Gastrocnemius medialis (tissue), 4 donors: Measurements from ENCODE around the gene WFS1.
A peak's percentile ranks its signal among the peaks of the same experiment; 100 is the strongest.

Source experiments
- POLR2A ChIP-seq, 2 donors: fragments of 450-650 bp; IDR thresholded peaks; one replicate each; pipeline ENCODE4 v1.6.1; 2017; ENCODE audit warnings: antibody characterized with exemption in 2 of 2, mild to moderate bottlenecking in 2 of 2, moderate library complexity in 2 of 2
- TF ChIP-seq, protein P1 (sequence below), 5 experiments: fragments of 450-650 bp in 3 of 5; fragments of 200-600 bp in 2 of 5; sonication (generic) in 2 of 5; IDR thresholded peaks in 4 of 5; conservative IDR thresholded peaks in 1 of 5; 1 replicate in 4 of 5; 2 replicates in 1 of 5; pipeline ENCODE4 v1.5.1; 2016 to 2019; ENCODE audit warnings: antibody characterized with exemption in 5 of 5, mild to moderate bottlenecking in 3 of 5, moderate library complexity in 3 of 5

DNA sequence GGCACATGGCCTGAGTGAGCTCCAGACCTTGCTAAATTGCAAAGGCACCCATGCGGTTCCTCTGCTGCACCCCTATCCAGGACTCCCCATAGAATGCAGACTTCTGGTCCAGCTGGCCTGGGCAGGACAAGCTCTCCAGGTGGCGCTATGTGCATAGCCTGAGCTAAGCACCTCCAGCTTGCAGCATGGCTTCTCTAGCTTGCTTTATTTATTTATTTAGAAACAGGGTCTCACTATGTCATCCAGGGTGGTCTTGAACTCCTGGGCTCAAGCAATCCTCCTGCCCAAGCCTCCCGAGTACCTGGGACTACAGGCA, 5.5 kb upstream of the WFS1 start:
- no peak for TF ChIP-seq POLR2A (IDR thresholded peaks at IDR 0.05)
- TF ChIP-seq, protein P1, sequence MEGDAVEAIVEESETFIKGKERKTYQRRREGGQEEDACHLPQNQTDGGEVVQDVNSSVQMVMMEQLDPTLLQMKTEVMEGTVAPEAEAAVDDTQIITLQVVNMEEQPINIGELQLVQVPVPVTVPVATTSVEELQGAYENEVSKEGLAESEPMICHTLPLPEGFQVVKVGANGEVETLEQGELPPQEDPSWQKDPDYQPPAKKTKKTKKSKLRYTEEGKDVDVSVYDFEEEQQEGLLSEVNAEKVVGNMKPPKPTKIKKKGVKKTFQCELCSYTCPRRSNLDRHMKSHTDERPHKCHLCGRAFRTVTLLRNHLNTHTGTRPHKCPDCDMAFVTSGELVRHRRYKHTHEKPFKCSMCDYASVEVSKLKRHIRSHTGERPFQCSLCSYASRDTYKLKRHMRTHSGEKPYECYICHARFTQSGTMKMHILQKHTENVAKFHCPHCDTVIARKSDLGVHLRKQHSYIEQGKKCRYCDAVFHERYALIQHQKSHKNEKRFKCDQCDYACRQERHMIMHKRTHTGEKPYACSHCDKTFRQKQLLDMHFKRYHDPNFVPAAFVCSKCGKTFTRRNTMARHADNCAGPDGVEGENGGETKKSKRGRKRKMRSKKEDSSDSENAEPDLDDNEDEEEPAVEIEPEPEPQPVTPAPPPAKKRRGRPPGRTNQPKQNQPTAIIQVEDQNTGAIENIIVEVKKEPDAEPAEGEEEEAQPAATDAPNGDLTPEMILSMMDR (IDR thresholded peaks at IDR 0.05 in 4 of 5, conservative IDR thresholded peaks at IDR 0.05 in 1 of 5), result peak in 3 of 5 experiments; percentile 15 to 34 (median 16)
